HG02642 (cell line): Measurements from ENCODE around the gene EPS8.

Experiments used
- ATAC-seq: cut with Tn5 transposase; IDR thresholded peaks from one replicate; pipeline ENCODE4 v1.9.1; 2021; ENCODE audit warnings: mild to moderate bottlenecking; ENCODE audit not compliant: unreplicated experiment, poor library complexity

The EPS8 gene

GRCh38 chr12:15701206-15701605 is 88.0 kb downstream of the EPS8 start:
- ATAC-seq: no peak

- ATAC-seq: peak; percentile 60
Observed at GRCh38 chr12:15700595-15700994, 88.6 kb downstream of the EPS8 start.

GRCh38 chr12:15699886-15700285 is 89.3 kb downstream of the EPS8 start:
- ATAC-seq: no peak

GRCh38 chr12:15698377-15698871 is 90.8 kb downstream of the EPS8 start:
- ATAC-seq: no peak

- no peak for ATAC-seq
Observed at GRCh38 chr12:15697201-15697600, 92.0 kb downstream of the EPS8 start.

GRCh38 chr12:15693228-15693911 is 95.8 kb downstream of the EPS8 start:
- ATAC-seq: no peak

- ATAC-seq: no peak
Observed at GRCh38 chr12:15691388-15691787, 97.8 kb downstream of the EPS8 start.

GRCh38 chr12:15690320-15690719 is 98.9 kb downstream of the EPS8 start:
- no peak for ATAC-seq

GRCh38 chr12:15689751-15690191 is 99.4 kb downstream of the EPS8 start:
- ATAC-seq: no peak

- ATAC-seq: no peak
Observed at GRCh38 chr12:15688838-15689625, 100.2 kb downstream of the EPS8 start.

- ATAC-seq: peak; percentile 59
Observed at GRCh38 chr12:15688202-15688736, 100.9 kb downstream of the EPS8 start.

- no peak for ATAC-seq
Observed at GRCh38 chr12:15687583-15687982, 101.6 kb downstream of the EPS8 start.

GRCh38 chr12:15684896-15685658 is 104.1 kb downstream of the EPS8 start:
- ATAC-seq: no peak

- ATAC-seq: no peak
Observed at GRCh38 chr12:15682826-15683225, 106.4 kb downstream of the EPS8 start.

GRCh38 chr12:15679151-15679550 is 110.0 kb downstream of the EPS8 start:
- no peak for ATAC-seq

- no peak for ATAC-seq
Observed at GRCh38 chr12:15677726-15678201, 111.4 kb downstream of the EPS8 start.

- ATAC-seq: no peak
Observed at GRCh38 chr12:15677228-15677627, 112.0 kb downstream of the EPS8 start.

GRCh38 chr12:15672671-15673270 is 116.4 kb downstream of the EPS8 start:
- ATAC-seq: no peak

GRCh38 chr12:15670756-15671155 is 118.4 kb downstream of the EPS8 start:
- ATAC-seq: no peak
